Stimulated activated memory B cell treated with anti-CD40 and anti-IgM and Interleukin-4, amounts not matched to agents 10 μg/mL and 1 μg/mL and 100 μg/mL, for 72 hours (primary cell): ENCODE data around the gene KHDRBS1.

Experiments
- ATAC-seq: fragments of 150-1000 bp; cut with Tn5 transposase; 2 replicates; pipeline ENCODE4 v1.10.0; 2021
- H3K27ac Mint-ChIP-seq: one replicate; pipeline ENCODE4 v1.8.0; 2022; ENCODE audit warnings: mild to moderate bottlenecking, mixed read lengths
- H3K27me3 Mint-ChIP-seq: one replicate; pipeline ENCODE4 v1.8.0; 2022; ENCODE audit warnings: mixed read lengths
- H3K36me3 Mint-ChIP-seq: one replicate; pipeline ENCODE4 v1.8.0; 2022; ENCODE audit warnings: mixed read lengths
- H3K4me1 Mint-ChIP-seq: one replicate; pipeline ENCODE4 v1.8.0; 2022; ENCODE audit warnings: mixed read lengths
- H3K4me3 Mint-ChIP-seq: one replicate; pipeline ENCODE4 v1.8.0; 2022; ENCODE audit warnings: mild to moderate bottlenecking, moderate library complexity, mixed read lengths
- H3K9me3 Mint-ChIP-seq: one replicate; pipeline ENCODE4 v1.8.0; 2022; ENCODE audit warnings: mixed read lengths

The KHDRBS1 gene

GRCh38 chr1:32013386-32014198, at the start of gene KHDRBS1:
KHDRBS1 (plus strand) TSS chr1:32013868; CDS start chr1:32013996, 128 bp downstream.
- H3K4me1 Mint-ChIP-seq = peaks cover 41% of the 10 kb centered on the region
- peak; percentile 94 for ATAC-seq

GRCh38 chr1:31970873-31971272, 42.8 kb upstream of the KHDRBS1 start:
- Mint-ChIP-seq H3K27ac (no peak overlapping the region), H3K9me3 (no peaks in the 10 kb centered on the region), H3K36me3 (no peaks in the 10 kb centered on the region), H3K27me3 (no peaks in the 10 kb centered on the region), H3K4me1 (no peaks in the 10 kb centered on the region), H3K4me3 (no peak overlapping the region)
- ATAC-seq = no peak

More at GRCh38 chr1:32013386-32014198, at the start of gene KHDRBS1:
- no peaks in the 10 kb centered on the region for H3K9me3 Mint-ChIP-seq
- peak within 1 kb of the TSS; percentile 84 for H3K27ac Mint-ChIP-seq
- peak within 1 kb of the TSS; percentile 95 for H3K4me3 Mint-ChIP-seq
- H3K27me3 Mint-ChIP-seq = no peaks in the 10 kb centered on the region
- peaks cover 11% of the 10 kb centered on the region for H3K36me3 Mint-ChIP-seq

GRCh38 chr1:31976401-31976800, 37.3 kb upstream of the KHDRBS1 start:
- no peak for ATAC-seq
- no peaks in the 10 kb centered on the region for H3K9me3 Mint-ChIP-seq
- H3K27me3 Mint-ChIP-seq = no peaks in the 10 kb centered on the region
- H3K4me1 Mint-ChIP-seq = peaks cover 17% of the 10 kb centered on the region
- H3K36me3 Mint-ChIP-seq = no peaks in the 10 kb centered on the region
- no peak overlapping the region for H3K27ac Mint-ChIP-seq
- no peak overlapping the region for H3K4me3 Mint-ChIP-seq

- Mint-ChIP-seq H3K9me3 (no peaks in the 10 kb centered on the region), H3K4me1 (peaks cover 28% of the 10 kb centered on the region), H3K27me3 (no peaks in the 10 kb centered on the region), H3K4me3 (no peak overlapping the region), H3K36me3 (no peaks in the 10 kb centered on the region), H3K27ac (peak overlapping the region; percentile 13)
- no peak for ATAC-seq
Observed at GRCh38 chr1:31977385-31978131, 36.1 kb upstream of the KHDRBS1 start.

- H3K4me1 Mint-ChIP-seq = peaks cover 32% of the 10 kb centered on the region
- H3K27ac Mint-ChIP-seq = no peak overlapping the region
- no peaks in the 10 kb centered on the region for H3K9me3 Mint-ChIP-seq
- no peaks in the 10 kb centered on the region for H3K27me3 Mint-ChIP-seq
- ATAC-seq = no peak
- no peaks in the 10 kb centered on the region for H3K36me3 Mint-ChIP-seq
- no peak overlapping the region for H3K4me3 Mint-ChIP-seq
Observed at GRCh38 chr1:31978843-31979400, 34.7 kb upstream of the KHDRBS1 start.

- Mint-ChIP-seq H3K27ac (peak overlapping the region; percentile 77), H3K4me3 (no peak overlapping the region), H3K27me3 (no peaks in the 10 kb centered on the region), H3K9me3 (no peaks in the 10 kb centered on the region), H3K36me3 (no peaks in the 10 kb centered on the region), H3K4me1 (peaks cover 43% of the 10 kb centered on the region)
- peak; percentile 76 for ATAC-seq
Observed at GRCh38 chr1:31980835-31981455, 32.7 kb upstream of the KHDRBS1 start.

GRCh38 chr1:31981456-31981839, 32.2 kb upstream of the KHDRBS1 start:
- Mint-ChIP-seq H3K4me1 (peaks cover 43% of the 10 kb centered on the region), H3K9me3 (no peaks in the 10 kb centered on the region), H3K36me3 (no peaks in the 10 kb centered on the region), H3K27me3 (no peaks in the 10 kb centered on the region), H3K4me3 (no peak overlapping the region), H3K27ac (peak overlapping the region; percentile 77)
- ATAC-seq = no peak

- Mint-ChIP-seq H3K27ac (peak overlapping the region; percentile 77), H3K4me1 (peaks cover 43% of the 10 kb centered on the region), H3K9me3 (no peaks in the 10 kb centered on the region), H3K36me3 (no peaks in the 10 kb centered on the region), H3K27me3 (no peaks in the 10 kb centered on the region), H3K4me3 (no peak overlapping the region)
- ATAC-seq = no peak
Observed at GRCh38 chr1:31981972-31982371, 31.7 kb upstream of the KHDRBS1 start.

GRCh38 chr1:31984419-31985347, 29.0 kb upstream of the KHDRBS1 start:
- H3K9me3 Mint-ChIP-seq = no peaks in the 10 kb centered on the region
- H3K4me1 Mint-ChIP-seq = peaks cover 43% of the 10 kb centered on the region
- peak overlapping the region; percentile 81 for H3K27ac Mint-ChIP-seq
- no peak for ATAC-seq
- no peak overlapping the region for H3K4me3 Mint-ChIP-seq
- H3K27me3 Mint-ChIP-seq = no peaks in the 10 kb centered on the region
- H3K36me3 Mint-ChIP-seq = no peaks in the 10 kb centered on the region

GRCh38 chr1:31985430-31985829, 28.2 kb upstream of the KHDRBS1 start:
- Mint-ChIP-seq H3K27ac (peak overlapping the region; percentile 81), H3K4me1 (peaks cover 36% of the 10 kb centered on the region), H3K4me3 (peak overlapping the region; percentile 16), H3K36me3 (no peaks in the 10 kb centered on the region), H3K9me3 (no peaks in the 10 kb centered on the region), H3K27me3 (no peaks in the 10 kb centered on the region)
- ATAC-seq = peak; percentile 78

GRCh38 chr1:31987135-31987619, 26.5 kb upstream of the KHDRBS1 start:
- Mint-ChIP-seq H3K27ac (peak overlapping the region; percentile 57), H3K9me3 (no peaks in the 10 kb centered on the region), H3K27me3 (no peaks in the 10 kb centered on the region), H3K4me1 (peaks cover 19% of the 10 kb centered on the region), H3K36me3 (no peaks in the 10 kb centered on the region), H3K4me3 (no peak overlapping the region)
- ATAC-seq = no peak

- Mint-ChIP-seq H3K9me3 (no peaks in the 10 kb centered on the region), H3K36me3 (no peaks in the 10 kb centered on the region), H3K27me3 (no peaks in the 10 kb centered on the region), H3K4me1 (peaks cover 6% of the 10 kb centered on the region), H3K27ac (no peak overlapping the region), H3K4me3 (no peak overlapping the region)
- ATAC-seq = no peak
Observed at GRCh38 chr1:31989964-31990363, 23.7 kb upstream of the KHDRBS1 start.

- Mint-ChIP-seq H3K4me1 (no peaks in the 10 kb centered on the region), H3K9me3 (no peaks in the 10 kb centered on the region), H3K4me3 (no peak overlapping the region), H3K27me3 (no peaks in the 10 kb centered on the region), H3K27ac (no peak overlapping the region), H3K36me3 (no peaks in the 10 kb centered on the region)
- no peak for ATAC-seq
Observed at GRCh38 chr1:31991182-31991581, 22.5 kb upstream of the KHDRBS1 start.

- H3K9me3 Mint-ChIP-seq = no peaks in the 10 kb centered on the region
- H3K27me3 Mint-ChIP-seq = no peaks in the 10 kb centered on the region
- no peak overlapping the region for H3K4me3 Mint-ChIP-seq
- no peak for ATAC-seq
- no peaks in the 10 kb centered on the region for H3K36me3 Mint-ChIP-seq
- no peak overlapping the region for H3K27ac Mint-ChIP-seq
- H3K4me1 Mint-ChIP-seq = no peaks in the 10 kb centered on the region
Observed at GRCh38 chr1:31995263-31995662, 18.4 kb upstream of the KHDRBS1 start.
